ENCODE measurements around the gene ACER3. TPM values are rescaled to one million over a fixed set of nuclear protein-coding genes. Genes with fewer than 3 reads are reported as not detected.

The ACER3 gene
- total and polyA plus RNA-seq, 2 of the 4 experiments (the other 2 are of a cell fraction): 3.5 to 10.0 TPM

GRCh38 chr11:76872959-76873827 is 12.5 kb downstream of the ACER3 start:
- intact Hi-C loops (cut with micrococcal nuclease) (no loop called here), in situ Hi-C loops (cut with MboI; ENCODE audit: low sequenced_read_pairs) (no loop called here), dilution Hi-C loops (cut with HindIII; ENCODE audit: low sequenced_read_pairs, unreplicated experiment) (no loop called here)
- DNase-seq (no peak), ATAC-seq (ENCODE audit: low read depth) (no peak)
- Histone ChIP-seq H3K9ac (ENCODE audit: low read depth, low read length) (no peak overlapping the region), H3K27ac (ENCODE audit: insufficient read depth, low read length) (no peak overlapping the region), H3K14ac (replicated peaks; ENCODE audit: low read depth, low read length) (no peak overlapping the region), H3K36me3 (ENCODE audit: control insufficient read depth, insufficient read depth, low read length) (0 out of 2 replicates have a peak, but pooled peaks cover 3% of the 10 kb centered on the region), H3K27me3 (ENCODE audit: control insufficient read depth, insufficient read depth, low read length) (no peaks in the 10 kb centered on the region), H3K4me2 (ENCODE audit: low read depth, low read length) (no peak overlapping the region), H4K5ac (ENCODE audit: low read depth, low read length) (no peak overlapping the region), H3K18ac (ENCODE audit: low read depth, low read length) (no peak overlapping the region), H2BK20ac (ENCODE audit: low read depth, low read length) (no peak overlapping the region), H3K23ac (ENCODE audit: low read depth, low read length) (no peak overlapping the region), H2AK5ac (ENCODE audit: low read depth, low read length) (no peak overlapping the region), H2AK9ac (replicated peaks; ENCODE audit: low read depth, low read length, poor library complexity) (no peak overlapping the region), H3K4me3 (ENCODE audit: insufficient read depth, low read depth, low read length) (no peak overlapping the region), H3K56ac (ENCODE audit: extremely low read depth, insufficient read depth, low read length) (no peak overlapping the region), H3K9me3 (ENCODE audit: control insufficient read depth, insufficient read depth, low read length) (no peaks in the 10 kb centered on the region), H4K91ac (ENCODE audit: insufficient read depth, low read depth, low read length) (no peak overlapping the region), H3K79me1 (ENCODE audit: low read depth in 1 of 2, low read length in 2 of 2) (peaks cover 0 to 6% of the 10 kb centered on the region in 2 experiments; a peak in 3 of 4 replicates), H2BK120ac (ENCODE audit: low read depth, low read length) (no peak overlapping the region), H3K4me1 (ENCODE audit: control insufficient read depth, insufficient read depth, low read length) (no peaks in the 10 kb centered on the region), H2BK15ac (ENCODE audit: low read depth, low read length) (no peak overlapping the region), H2AFZ (replicated peaks; ENCODE audit: low read length, poor library complexity) (no peak overlapping the region), H3K9me1 (ENCODE audit: insufficient read depth, low read length) (no peaks in the 10 kb centered on the region), H3K4ac (ENCODE audit: low read depth, low read length) (no peak overlapping the region), H4K8ac (ENCODE audit: low read depth in 2 of 2, low read length in 2 of 2) (no peak overlapping the region), H2BK5ac (ENCODE audit: low read depth, low read length, poor library complexity, severe bottlenecking) (no peak overlapping the region), H4K20me1 (ENCODE audit: insufficient read depth, low read length) (no peaks in the 10 kb centered on the region)
- ChIA-PET POLR2A (ENCODE audit: unreplicated experiment) (no interaction called here), CTCF (interaction anchor here (0.6 kb wide), 1 partner anchor 331 kb away, joined by 3 read pairs; no protein-coding TSS in a partner anchor)
- BruUV-seq (replicated peaks): no TSS peak
- TF ChIP-seq RAD21 (IDR thresholded peaks at IDR 0.05; ENCODE audit: low read length) (no peak), CHD1 (IDR thresholded peaks at IDR 0.05; ENCODE audit: low read depth, low read length) (no peak), NFE2L2 (IDR thresholded peaks at IDR 0.05; ENCODE audit: low read depth, low read length) (no peak), CEBPB (IDR thresholded peaks at IDR 0.05; ENCODE audit: low read depth, low read length) (no peak), USF2 (IDR thresholded peaks at IDR 0.05; ENCODE audit: low read depth, low read length) (no peak), MAZ (IDR thresholded peaks at IDR 0.05; ENCODE audit: borderline replicate concordance, low read depth, low read length) (no peak), SMC3 (IDR thresholded peaks at IDR 0.05; ENCODE audit: low read depth, low read length) (no peak), FOS (IDR thresholded peaks at IDR 0.05; ENCODE audit: low read depth, low read length) (no peak), CTCF (conservative IDR thresholded peaks at IDR 0.05; ENCODE audit: low read depth, low read length) (no peak), POLR2A (IDR thresholded peaks at IDR 0.05; ENCODE audit: low read depth, low read length) (no peak)
- WGBS, 2 experiments (ENCODE audit: extremely low coverage in 2 of 2, insufficient read length in 1 of 2): no CpG with 5 or more reads among the region's 6 CpGs
